HG02798 (cell line): Measurements from ENCODE around the gene CBLN4.

Experiments
- ATAC-seq: cut with Tn5 transposase; IDR thresholded peaks from one replicate; pipeline ENCODE4 v1.9.1; 2021; ENCODE audit warnings: mild to moderate bottlenecking; ENCODE audit not compliant: unreplicated experiment, poor library complexity

Gene CBLN4

GRCh38 chr20:56005389-56005715 lies at the start of gene CBLN4:
Gene CBLN4, minus strand, starts transcription at chr20:56005519. Its CDS starts 1,348 bp downstream, at chr20:56004171.
- ATAC-seq = no peak

GRCh38 chr20:56043227-56043626 lies 37.9 kb upstream of the CBLN4 start:
- no peak for ATAC-seq

GRCh38 chr20:56032251-56032650 lies 26.9 kb upstream of the CBLN4 start:
- no peak for ATAC-seq

GRCh38 chr20:56018716-56019115 lies 13.4 kb upstream of the CBLN4 start:
- no peak for ATAC-seq

GRCh38 chr20:56018194-56018593 lies 12.9 kb upstream of the CBLN4 start:
- ATAC-seq = no peak

GRCh38 chr20:56017560-56017959 lies 12.2 kb upstream of the CBLN4 start:
- ATAC-seq = no peak

- no peak for ATAC-seq
These were observed 9.7 kb upstream of the CBLN4 start for GRCh38 chr20:56014998-56015397.

GRCh38 chr20:56014151-56014550 lies 8.8 kb upstream of the CBLN4 start:
- no peak for ATAC-seq

- ATAC-seq = no peak
These were observed 519 bp downstream of the CBLN4 start for GRCh38 chr20:56004611-56005388.

GRCh38 chr20:56004007-56004406 lies 1.3 kb downstream of the CBLN4 start:
- ATAC-seq = no peak

- no peak for ATAC-seq
These were observed 2.2 kb downstream of the CBLN4 start for GRCh38 chr20:56002908-56003800.

- ATAC-seq = no peak
These were observed 3.4 kb downstream of the CBLN4 start for GRCh38 chr20:56001890-56002289.

GRCh38 chr20:56001106-56001785 lies 4.1 kb downstream of the CBLN4 start:
- ATAC-seq = no peak

GRCh38 chr20:55978550-55978949 lies 26.8 kb downstream of the CBLN4 start:
- no peak for ATAC-seq

- no peak for ATAC-seq
These were observed 27.4 kb downstream of the CBLN4 start for GRCh38 chr20:55977690-55978459.

- no peak for ATAC-seq
These were observed 30.7 kb downstream of the CBLN4 start for GRCh38 chr20:55974491-55975202.

- ATAC-seq = no peak
These were observed 40.5 kb downstream of the CBLN4 start for GRCh38 chr20:55964790-55965189.

- no peak for ATAC-seq
These were observed 43.7 kb downstream of the CBLN4 start for GRCh38 chr20:55961376-55962330.

GRCh38 chr20:55953201-55953600 lies 52.1 kb downstream of the CBLN4 start:
- ATAC-seq = no peak
